Tibial nerve (tissue), 4 donors: Measurements from ENCODE around the gene GTF2A1. TPM values are rescaled to one million over a fixed set of nuclear protein-coding genes. Genes with fewer than 3 reads are reported as not detected.
"Not testable (repeated sequence)": the region's sequence is repeated elsewhere in the genome, so short reads cannot be mapped to it uniquely, and the experiment has no call there.

Experiments used
- DNase-seq, 2 donors: peaks; one replicate each; pipeline ENCODE4 v3.0.0-alpha.2; 2019; ENCODE audit warnings: low spot score in 2 of 2
- H3K27ac ChIP-seq, 4 donors: fragments of 200-600 bp; sonication (generic) in 3 of 4; one replicate each; pipeline ENCODE4 v1.5.1; 2017 to 2019; ENCODE audit warnings: mild to moderate bottlenecking in 1 of 4
- H3K27me3 ChIP-seq, 2 donors: fragments of 200-600 bp; sonication (generic) in 1 of 2; one replicate each; pipeline versions ENCODE4 v1.5.1 to v1.6.0; 2017 to 2019
- H3K36me3 ChIP-seq, 3 donors: fragments of 200-600 bp; sonication (generic); one replicate each; pipeline ENCODE4 v1.5.1; 2018 to 2019
- H3K4me1 ChIP-seq, 4 donors: fragments of 200-600 bp; sonication (generic) in 3 of 4; one replicate each; pipeline ENCODE4 v1.5.1; 2017 to 2019
- H3K4me3 ChIP-seq, 4 donors: fragments of 200-600 bp; sonication (generic) in 3 of 4; one replicate each; pipeline ENCODE4 v1.5.1; 2017 to 2019; ENCODE audit warnings: mild to moderate bottlenecking in 1 of 4, moderate library complexity in 1 of 4
- H3K9me3 ChIP-seq, 4 donors: fragments of 200-600 bp; sonication (generic) in 3 of 4; one replicate each; pipeline ENCODE4 v1.5.1; 2017 to 2019
- CTCF ChIP-seq, 5 experiments: fragments of 200-600 bp in 3 of 5; fragments of 450-650 bp in 2 of 5; sonication (generic) in 3 of 5; IDR thresholded peaks; one replicate each; pipeline ENCODE4 v1.5.1; 2016 to 2019; ENCODE audit warnings: antibody characterized with exemption in 5 of 5, mild to moderate bottlenecking in 3 of 5, moderate library complexity in 2 of 5
- EP300 ChIP-seq, 2 donors: sonication (generic); formaldehyde crosslinking; IDR thresholded peaks; one replicate each; pipeline ENCODE4 v1.6.1; 2017; ENCODE audit warnings: antibody characterized with exemption in 2 of 2, mild to moderate bottlenecking in 1 of 2
- POLR2A ChIP-seq, 2 donors: fragments of 450-650 bp; IDR thresholded peaks; one replicate each; pipeline ENCODE4 v1.6.1; 2017; ENCODE audit warnings: antibody characterized with exemption in 2 of 2, mild to moderate bottlenecking in 2 of 2, moderate library complexity in 2 of 2
- WGBS, 2 donors: methylation state at CpG; one replicate each; pipeline ENCODE4 v1.1.5; 2018; 5-methylcytosine and 5-hydroxymethylcytosine counted together
- total RNA-seq, 4 donors: library from RNA; depleted of rRNA; stranded (reverse); fragments of >200 nt; gene quantifications; one replicate each; pipeline ENCODE4 v1.1.0, GENCODE V29; 2016

Gene GTF2A1
- total RNA-seq, 4 donors from 2014 or later: 20.7 to 27.3 (median 26.2) TPM

GRCh38 chr14:81256289-81256960, 35.7 kb upstream of the GTF2A1 start:
- 66 to 76% methylated on average over 2 of the region's 2 CpGs for WGBS, 2 donors
- no peak for DNase-seq
- Histone ChIP-seq H3K4me3 (no peak overlapping the region), H3K27ac (no peak overlapping the region), H3K36me3 (no peaks in the 10 kb centered on the region), H3K27me3 (no peaks in the 10 kb centered on the region), H3K4me1 (no peaks in the 10 kb centered on the region), H3K9me3 (no peaks in the 10 kb centered on the region)
- TF ChIP-seq EP300 (IDR thresholded peaks at IDR 0.05): no peak
- TF ChIP-seq POLR2A (IDR thresholded peaks at IDR 0.05): no peak
- TF ChIP-seq CTCF (IDR thresholded peaks at IDR 0.05): no peak

- no peaks in the 10 kb centered on the region for H3K4me1 ChIP-seq
- no peak for DNase-seq
- H3K27ac ChIP-seq: no peak overlapping the region
- H3K27me3 ChIP-seq: no peaks in the 10 kb centered on the region
- no peak overlapping the region for H3K4me3 ChIP-seq
- no peaks in the 10 kb centered on the region for H3K9me3 ChIP-seq
- H3K36me3 ChIP-seq: no peaks in the 10 kb centered on the region
- 62 to 72% methylated on average over 1 of the region's 1 CpG for WGBS, 2 donors
- TF ChIP-seq POLR2A (IDR thresholded peaks at IDR 0.05) (no peak), CTCF (IDR thresholded peaks at IDR 0.05) (no peak), EP300 (IDR thresholded peaks at IDR 0.05) (no peak)
Observed at GRCh38 chr14:81252278-81252677, 31.5 kb upstream of the GTF2A1 start.

GRCh38 chr14:81247271-81247766, 26.6 kb upstream of the GTF2A1 start:
- WGBS, 2 donors: 56 to 62% methylated on average over 7 to 8 of the region's 8 CpGs
- TF ChIP-seq CTCF (IDR thresholded peaks at IDR 0.05): no peak
- TF ChIP-seq EP300 (IDR thresholded peaks at IDR 0.05): no peak
- no peak for TF ChIP-seq POLR2A (IDR thresholded peaks at IDR 0.05)
- H3K4me3 ChIP-seq: no peak overlapping the region
- H3K27me3 ChIP-seq: no peaks in the 10 kb centered on the region
- H3K4me1 ChIP-seq: no peaks in the 10 kb centered on the region
- no peak for DNase-seq
- no peaks in the 10 kb centered on the region for H3K36me3 ChIP-seq
- peaks cover 0 to 15% (median 0%) of the 10 kb centered on the region in 4 donors for H3K9me3 ChIP-seq
- no peak overlapping the region for H3K27ac ChIP-seq

- Histone ChIP-seq H3K9me3 (peaks cover 0 to 20% (median 2%) of the 10 kb centered on the region in 4 donors), H3K27ac (no peak overlapping the region), H3K36me3 (no peaks in the 10 kb centered on the region), H3K4me1 (no peaks in the 10 kb centered on the region), H3K4me3 (no peak overlapping the region), H3K27me3 (no peaks in the 10 kb centered on the region)
- no peak for DNase-seq
- WGBS, 2 donors: 84 to 89% methylated on average over 15 to 19 of the region's 19 CpGs
- TF ChIP-seq EP300 (IDR thresholded peaks at IDR 0.05): no peak
- no peak for TF ChIP-seq POLR2A (IDR thresholded peaks at IDR 0.05)
- no peak for TF ChIP-seq CTCF (IDR thresholded peaks at IDR 0.05)
Observed at GRCh38 chr14:81246461-81247270, 25.9 kb upstream of the GTF2A1 start.

- Histone ChIP-seq H3K27me3 (no peaks in the 10 kb centered on the region), H3K36me3 (no peaks in the 10 kb centered on the region), H3K4me3 (no peak overlapping the region), H3K27ac (no peak overlapping the region), H3K9me3 (peaks cover 0 to 26% (median 2%) of the 10 kb centered on the region in 4 donors), H3K4me1 (no peaks in the 10 kb centered on the region)
- TF ChIP-seq CTCF (IDR thresholded peaks at IDR 0.05): no peak
- no peak for TF ChIP-seq POLR2A (IDR thresholded peaks at IDR 0.05)
- no peak for TF ChIP-seq EP300 (IDR thresholded peaks at IDR 0.05)
- no peak for DNase-seq
- WGBS, 2 donors: 29 to 43% methylated on average over 1 of the region's 1 CpG
Observed at GRCh38 chr14:81245771-81246170, 25.0 kb upstream of the GTF2A1 start.

GRCh38 chr14:81244431-81244830, 23.7 kb upstream of the GTF2A1 start:
- H3K4me1 ChIP-seq, H3K27me3 ChIP-seq, H3K27ac ChIP-seq, H3K36me3 ChIP-seq, DNase-seq, H3K4me3 ChIP-seq: not testable (repeated sequence)
- 93 to 98% methylated on average over 13 to 23 of the region's 28 CpGs for WGBS, 2 donors
- H3K9me3 ChIP-seq: peaks cover 0 to 26% (median 2%) of the 10 kb centered on the region in 4 donors
